H1 (cell line): ENCODE results near the gene TBX21. TPM values are rescaled to one million over a fixed set of nuclear protein-coding genes. Genes with fewer than 3 reads are reported as not detected.

Experiments used
- CTCF ChIA-PET: fragments of 300-600 bp; sonication (Branson Sonifier 250); formaldehyde crosslinking; loops from one replicate; lab custom pipeline; 2021; ENCODE audit not compliant: partially characterized antibody; lab: Charles Lee
- POLR2A ChIA-PET: fragments of 300-600 bp; sonication (Branson Sonifier 250); formaldehyde crosslinking; loops from one replicate; lab custom pipeline; 2021; ENCODE audit warnings: inconsistent platforms; ENCODE audit not compliant: partially characterized antibody; lab: Charles Lee
- DNase-seq, 2 experiments: peaks; one replicate each; pipeline versions ENCODE4 v3.0.0 to v3.0.0-alpha.2; 2010 to 2022; ENCODE audit warnings: low spot score in 2 of 2, low read depth in 1 of 2, mixed read lengths in 1 of 2
- FAIRE-seq: peaks from 2 replicates; lab custom pipeline; 2011; peaks lifted over from hg19 to GRCh38; lab: Jason Lieb, UNC
- H2AFZ ChIP-seq: 2 replicates; pipeline ENCODE4 v1.8.1; 2012; ENCODE audit warnings: low read length, inconsistent platforms
- H2AK5ac ChIP-seq: 2 replicates; pipeline ENCODE4 v1.6.1; 2013; ENCODE audit warnings: low read depth, low read length
- H2BK120ac ChIP-seq: replicated peaks from 2 replicates; pipeline ENCODE3; 2013; ENCODE audit warnings: low read depth, low read length, inconsistent platforms
- H2BK12ac ChIP-seq: 2 replicates; pipeline ENCODE4 v1.6.1; 2013; ENCODE audit warnings: low read depth, low read length
- H2BK15ac ChIP-seq: 2 replicates; pipeline ENCODE4 v1.6.1; 2013; ENCODE audit warnings: low read length
- H2BK20ac ChIP-seq: 2 replicates; pipeline ENCODE4 v1.6.1; 2013; ENCODE audit warnings: low read length
- H2BK5ac ChIP-seq: 2 replicates; pipeline ENCODE4 v1.6.1; 2013; ENCODE audit warnings: low read depth, low read length
- H3K14ac ChIP-seq: 2 replicates; pipeline ENCODE4 v1.6.1; 2013; ENCODE audit warnings: inconsistent platforms; ENCODE audit not compliant: insufficient read length
- H3K18ac ChIP-seq: 2 replicates; pipeline ENCODE4 v1.6.1; 2013; ENCODE audit warnings: low read length; ENCODE audit errors: extremely low read depth
- H3K23ac ChIP-seq: 2 replicates; pipeline ENCODE4 v1.6.1; 2013; ENCODE audit warnings: inconsistent platforms; ENCODE audit not compliant: insufficient read length
- H3K23me2 ChIP-seq: 2 replicates; pipeline ENCODE4 v1.6.1; 2013; ENCODE audit warnings: low read depth, low read length
- H3K27ac ChIP-seq: 2 replicates; pipeline ENCODE4 v1.6.1; 2011; ENCODE audit warnings: low read depth, low read length, inconsistent platforms
- H3K27me3 ChIP-seq, 4 experiments: replicated peaks in 1 of 4; 1 replicate in 1 of 4; 2 replicates in 3 of 4; pipeline versions ENCODE4 v1.6.1 to v1.8.1; 2011 to 2013; ENCODE audit warnings: low read length in 3 of 4, mild to moderate bottlenecking in 3 of 4, inconsistent platforms in 2 of 4, mixed read lengths in 2 of 4, moderate library complexity in 1 of 4; ENCODE audit not compliant: control insufficient read depth in 3 of 4, insufficient read depth in 3 of 4; ENCODE audit errors: extremely low read depth in 1 of 4
- H3K36me3 ChIP-seq, 4 experiments: 2 replicates each; pipeline versions ENCODE4 v1.6.1 to v1.8.1; 2011 to 2013; ENCODE audit warnings: mild to moderate bottlenecking in 4 of 4, low read length in 3 of 4, moderate library complexity in 2 of 4, control low read depth in 1 of 4, inconsistent platforms in 1 of 4; ENCODE audit not compliant: insufficient read depth in 4 of 4, control insufficient read depth in 2 of 4
- H3K4ac ChIP-seq: replicated peaks from 2 replicates; pipeline ENCODE3; 2013; ENCODE audit warnings: low read length, low read depth, mixed read lengths, inconsistent platforms; ENCODE audit not compliant: insufficient read length
- H3K4me1 ChIP-seq, 4 experiments: replicated peaks in 1 of 4; 1 replicate in 1 of 4; 2 replicates in 3 of 4; pipeline versions ENCODE4 v1.6.1 to v1.8.1; 2011 to 2013; ENCODE audit warnings: low read length in 3 of 4, inconsistent platforms in 2 of 4, mixed read lengths in 1 of 4; ENCODE audit not compliant: insufficient read depth in 4 of 4, control insufficient read depth in 3 of 4
- H3K4me2 ChIP-seq, 2 experiments: 2 replicates each; pipeline versions ENCODE4 v1.6.1 to v1.8.1; 2011 to 2013; ENCODE audit warnings: low read depth in 2 of 2, low read length in 2 of 2, control low read depth in 1 of 2, inconsistent platforms in 1 of 2, mild to moderate bottlenecking in 1 of 2; ENCODE audit not compliant: insufficient read depth in 1 of 2
- H3K4me3 ChIP-seq, 4 experiments: fragments of 200-600, 300-600 bp in 1 of 4; sonication (generic), shearing (Covaris generic), sonication (Bioruptor Twin) in 1 of 4; 2 replicates each; pipeline versions ENCODE4 v1.5.1 to v1.8.1; 2011 to 2016; ENCODE audit warnings: low read length in 4 of 4, low read depth in 3 of 4, control low read depth in 2 of 4, inconsistent platforms in 2 of 4, mild to moderate bottlenecking in 2 of 4, mixed read lengths in 1 of 4, moderate library complexity in 1 of 4; ENCODE audit not compliant: insufficient read depth in 2 of 4; ENCODE audit errors: extremely low read depth in 1 of 4
- H3K56ac ChIP-seq: replicated peaks from 2 replicates; pipeline ENCODE3; 2013; ENCODE audit warnings: low read depth, mild to moderate bottlenecking, mixed read lengths, low read length, inconsistent platforms; ENCODE audit not compliant: insufficient read length
- H3K79me1 ChIP-seq: 2 replicates; pipeline ENCODE4 v1.6.1; 2013; ENCODE audit warnings: low read depth, low read length, control low read depth
- H3K79me2 ChIP-seq, 2 experiments: 2 replicates each; pipeline versions ENCODE4 v1.6.1 to v1.8.1; 2012 to 2013; ENCODE audit warnings: low read length in 2 of 2, mild to moderate bottlenecking in 2 of 2, inconsistent platforms in 1 of 2; ENCODE audit not compliant: insufficient read depth in 2 of 2, control insufficient read depth in 1 of 2
- H3K9ac ChIP-seq, 4 experiments: replicated peaks in 1 of 4; 1 replicate in 1 of 4; 2 replicates in 3 of 4; pipeline versions ENCODE4 v1.6.1 to v1.8.1; 2011 to 2013; ENCODE audit warnings: low read depth in 3 of 4, low read length in 3 of 4, control low read depth in 2 of 4, mild to moderate bottlenecking in 2 of 4, moderate library complexity in 2 of 4, inconsistent platforms in 1 of 4; ENCODE audit errors: extremely low read depth in 1 of 4
- H3K9me3 ChIP-seq, 2 experiments: 2 replicates each; pipeline versions ENCODE4 v1.6.1 to v1.8.1; 2012 to 2013; ENCODE audit warnings: mild to moderate bottlenecking in 2 of 2, moderate library complexity in 2 of 2, control low read depth in 1 of 2, inconsistent platforms in 1 of 2, low read depth in 1 of 2, low read length in 1 of 2, mixed read lengths in 1 of 2; ENCODE audit not compliant: insufficient read depth in 2 of 2
- H4K20me1 ChIP-seq, 2 experiments: replicated peaks in 1 of 2; 2 replicates each; pipeline versions ENCODE3 to v1.8.1; 2011 to 2013; ENCODE audit warnings: inconsistent platforms in 2 of 2, low read length in 2 of 2, mild to moderate bottlenecking in 1 of 2; ENCODE audit not compliant: insufficient read depth in 2 of 2, control insufficient read depth in 1 of 2
- H4K5ac ChIP-seq: 2 replicates; pipeline ENCODE4 v1.6.1; 2013; ENCODE audit warnings: low read length, low read depth, mixed read lengths, inconsistent platforms; ENCODE audit not compliant: insufficient read length
- H4K8ac ChIP-seq: 2 replicates; pipeline ENCODE4 v1.8.0; 2013; ENCODE audit warnings: mild to moderate bottlenecking, moderate library complexity, low read length, inconsistent platforms; ENCODE audit not compliant: insufficient read depth; ENCODE audit errors: extremely low read depth
- H4K91ac ChIP-seq: replicated peaks from 2 replicates; pipeline ENCODE3; 2013; ENCODE audit warnings: low read length, mixed read lengths, inconsistent platforms; ENCODE audit not compliant: insufficient read length
- CREB1 ChIP-seq: IDR thresholded peaks from 2 replicates; pipeline ENCODE4 v1.6.1; 2012; ENCODE audit warnings: inconsistent platforms
- CTCF ChIP-seq, 3 experiments: IDR thresholded peaks; 1 replicate in 2 of 3; 2 replicates in 1 of 3; pipeline versions ENCODE4 v1.5.1 to v1.6.1; 2011; ENCODE audit warnings: low read length in 3 of 3, mild to moderate bottlenecking in 3 of 3, inconsistent platforms in 2 of 3, low read depth in 1 of 3, moderate library complexity in 1 of 3; ENCODE audit not compliant: insufficient read depth in 1 of 3; ENCODE audit errors: control extremely low read depth in 1 of 3
- EP300 ChIP-seq, 2 experiments: IDR thresholded peaks; 1 replicate in 1 of 2; 2 replicates in 1 of 2; pipeline ENCODE4 v1.6.1; 2011 to 2012; ENCODE audit warnings: low read depth in 2 of 2, low read length in 2 of 2, mild to moderate bottlenecking in 2 of 2, borderline replicate concordance in 1 of 2, inconsistent platforms in 1 of 2, moderate library complexity in 1 of 2
- MAX ChIP-seq: IDR thresholded peaks from 2 replicates; pipeline ENCODE4 v1.6.1; 2012; ENCODE audit warnings: inconsistent platforms
- PHF8 ChIP-seq: fragments of 200-600 bp; sonication (generic); conservative IDR thresholded peaks from 2 replicates; pipeline ENCODE4 v1.7.1; 2012; ENCODE audit warnings: low read depth, mild to moderate bottlenecking, inconsistent platforms, low read length, moderate library complexity
- TAF7 ChIP-seq: optimal IDR thresholded peaks from 2 replicates; pipeline ENCODE3; 2011; ENCODE audit warnings: low read depth, mild to moderate bottlenecking, inconsistent platforms, low read length, moderate library complexity, borderline replicate concordance
- WGBS, 2 experiments: shearing (Covaris generic) in 1 of 2; methylation state at CpG; one replicate each; pipeline versions ENCODE4 v1.1.6 to v1.1.7; 2013 to 2015; ENCODE audit warnings: low lambda C conversion rate in 2 of 2, mixed read lengths in 2 of 2, inconsistent platforms in 1 of 2, low coverage in 1 of 2, missing lambda C conversion rate in 1 of 2; ENCODE audit not compliant: insufficient replicate concordance in 2 of 2, insufficient coverage in 1 of 2, insufficient read length in 1 of 2; ENCODE audit errors: extremely low coverage in 1 of 2, missing lambda C conversion rate in 1 of 2; 5-methylcytosine and 5-hydroxymethylcytosine counted together
- long read RNA-seq, 2 experiments: library from RNA in 1 of 2; library from capped mRNA in 1 of 2; stranded (forward); transcript quantifications; one replicate each; pipeline ENCODE4 v2.0.0, GENCODE V29; 2021; ENCODE audit warnings: inconsistent platforms in 1 of 2
- polyA minus RNA-seq, 3 experiments: library from RNA; depleted of rRNA, polyadenylated mRNA; stranded (reverse); fragments of >200 nt; gene quantifications; 1 replicate in 2 of 3; 2 replicates in 1 of 3; pipeline ENCODE4 v1.2.3, GENCODE V29; 2011
- polyA plus RNA-seq, 7 experiments: library from polyadenylated mRNA; depleted of rRNA in 3 of 7; stranded (reverse) in 5 of 7; unstranded in 2 of 7; fragments of >200 nt in 5 of 7; fragments of 200-250 nt in 2 of 7; gene quantifications; 1 replicate in 5 of 7; 2 replicates in 1 of 7; 4 replicates in 1 of 7; pipeline versions ENCODE4 v1.2.1 to v1.2.3, GENCODE V29; 2011 to 2013; ENCODE audit warnings: missing spikeins in 2 of 7, mixed read lengths in 2 of 7
- total RNA-seq: library from RNA; stranded (reverse); fragmentation: NEBNext Ultra II Directional; extraction: Animal tissue kit (Norgen Biotek cat#: 25700); gene quantifications from 2 replicates; pipeline ENCODE4 v1.2.1, GENCODE V29; 2021

Gene TBX21
- not detected in 2 replicates for total RNA-seq
- 0.05 TPM in 1 of 2 replicates, not detected in the other for polyA plus RNA-seq (2011; rRNA removed)
- polyA plus RNA-seq (2011; cell fraction: cytosol; rRNA removed) = 0.04 TPM
- not detected for polyA plus RNA-seq (2011; cell fraction: nucleus; rRNA removed)
- not detected in 4 replicates for polyA plus RNA-seq (2012, experiment 1 of 2)
- polyA plus RNA-seq (2012, experiment 2 of 2) = not detected
- 0.02 TPM for polyA plus RNA-seq (2013, experiment 1 of 2)
- polyA plus RNA-seq (2013, experiment 2 of 2) = 0.02 TPM
- polyA minus RNA-seq (2011; rRNA and poly(A)+ RNA removed) = 0.05 TPM in 1 of 2 replicates, not detected in the other
- not detected for polyA minus RNA-seq (2011; cell fraction: cytosol; rRNA and poly(A)+ RNA removed)
- polyA minus RNA-seq (2011; cell fraction: nucleus; rRNA and poly(A)+ RNA removed) = not detected
- long read RNA-seq, experiment 1 = 0 reads
- long read RNA-seq, experiment 2 = 0 reads

GRCh38 chr17:47733047-47733673 lies at the start of gene TBX21:
Gene TBX21, plus strand, starts transcription at chr17:47733236. Its CDS starts 219 bp downstream, at chr17:47733455.
- H3K4me3 ChIP-seq = peak within 1 kb of the TSS; percentile 28 to 57 (median 40)
- H3K79me1 ChIP-seq = no peaks in the 10 kb centered on the region
- no peak within 1 kb of the TSS for H2BK5ac ChIP-seq
- no peak within 1 kb of the TSS for H3K14ac ChIP-seq
- H3K4me2 ChIP-seq = peak within 1 kb of the TSS; percentile 70 to 85
- peaks cover 0 to 4% (median 0%) of the 10 kb centered on the region in 4 experiments; a peak in 1 of 8 replicates for H3K36me3 ChIP-seq
- 0 out of 2 replicates have a peak within 1 kb of the TSS, but pooled peaks have one; percentile 6 for H2AFZ ChIP-seq
- H2BK20ac ChIP-seq = no peak within 1 kb of the TSS
- H3K23me2 ChIP-seq = peaks cover 9% of the 10 kb centered on the region
- H3K18ac ChIP-seq = no peak within 1 kb of the TSS
- no peak within 1 kb of the TSS for H3K27ac ChIP-seq
- H2BK12ac ChIP-seq = no peak within 1 kb of the TSS
- DNase-seq (peak in 1 of 2 experiments; percentile 78), FAIRE-seq (no peak)
- WGBS, 2 experiments = 0% methylated on average over 3 of the region's 73 CpGs; no CpG with 5 or more reads in 1 of the 2 experiments
- H4K8ac ChIP-seq = no peak within 1 kb of the TSS; the same call in 1 of the 2 replicates
- H4K20me1 ChIP-seq = peaks cover 0 to 2% of the 10 kb centered on the region in 2 experiments
- peak within 1 kb of the TSS; percentile 97 for H3K23ac ChIP-seq
- ChIA-PET POLR2A (interaction anchor here (0.8 to 2.2 kb wide), 3 partner anchors 14 to 44 kb away, joined by 3 to 8 read pairs (median 3); no protein-coding TSS in a partner anchor), CTCF (interaction anchor here (0.7 to 24.7 kb wide), 13 partner anchors 9 to 97 kb away, joined by 3 to 441 read pairs (median 4); partner anchors contain the start of genes OSBPL7 and TBKBP1)
- H3K9me3 ChIP-seq = no peaks in the 10 kb centered on the region
- no peak within 1 kb of the TSS for H4K91ac ChIP-seq
- H4K5ac ChIP-seq = no peak within 1 kb of the TSS
- H3K27me3 ChIP-seq = peaks cover 28 to 58% (median 50%) of the 10 kb centered on the region in 4 experiments
- H2BK120ac ChIP-seq = no peak within 1 kb of the TSS
- H3K9ac ChIP-seq = no peak within 1 kb of the TSS
- peak within 1 kb of the TSS; percentile 46 for H3K56ac ChIP-seq
- peaks cover 0 to 3% (median 1%) of the 10 kb centered on the region in 4 experiments; a peak in 2 of 7 replicates for H3K4me1 ChIP-seq
- no peak within 1 kb of the TSS for H3K4ac ChIP-seq
- H3K79me2 ChIP-seq = no peaks in the 10 kb centered on the region
- H2BK15ac ChIP-seq = no peak within 1 kb of the TSS
- H2AK5ac ChIP-seq = no peak within 1 kb of the TSS
- no peak for TF ChIP-seq EP300 (IDR thresholded peaks at IDR 0.05; ENCODE audit: borderline replicate concordance in 1 of 2, low read depth in 2 of 2, low read length in 2 of 2)
- TF ChIP-seq PHF8 = 0 out of 2 replicates have a peak, but pooled peaks have one; percentile 11
- TF ChIP-seq CREB1 = 0 out of 2 replicates have a peak, but pooled peaks have one; percentile 8
- TF ChIP-seq TAF7 = no peak
- peak in 1 of 3 experiments; percentile 33; a peak in 2 of 4 replicates for TF ChIP-seq CTCF (IDR thresholded peaks at IDR 0.05; ENCODE audit: control extremely low read depth in 1 of 3, insufficient read depth in 1 of 3, low read depth in 1 of 3, low read length in 3 of 3)
- peak; percentile 30 for TF ChIP-seq MAX
